ENCODE data around the gene KBTBD4.
"Not testable (repeated sequence)": the region's sequence is repeated elsewhere in the genome, so short reads cannot be mapped to it uniquely, and the experiment has no call there.

The KBTBD4 gene

DNA sequence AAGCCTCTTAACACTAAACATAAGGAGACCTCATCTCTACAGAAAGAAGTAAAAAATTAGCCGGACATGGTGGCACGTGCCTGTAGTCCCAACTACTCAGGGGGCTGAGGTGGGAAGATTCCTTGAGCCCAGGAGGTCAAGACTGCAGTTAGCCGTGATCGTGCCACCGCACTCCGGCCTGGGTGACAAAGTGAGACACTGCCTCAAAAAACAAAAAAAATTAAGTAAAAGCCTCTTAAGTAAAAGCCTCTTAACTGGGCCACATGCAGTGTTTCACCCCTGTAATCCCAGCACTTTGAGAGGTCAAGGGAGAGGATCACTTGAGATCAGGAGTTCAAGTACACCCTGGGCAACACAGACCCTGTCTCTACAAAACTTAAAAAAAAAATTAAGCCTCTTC, 51.6 kb downstream of the KBTBD4 start:
- DNase-seq, result no peak

DNA sequence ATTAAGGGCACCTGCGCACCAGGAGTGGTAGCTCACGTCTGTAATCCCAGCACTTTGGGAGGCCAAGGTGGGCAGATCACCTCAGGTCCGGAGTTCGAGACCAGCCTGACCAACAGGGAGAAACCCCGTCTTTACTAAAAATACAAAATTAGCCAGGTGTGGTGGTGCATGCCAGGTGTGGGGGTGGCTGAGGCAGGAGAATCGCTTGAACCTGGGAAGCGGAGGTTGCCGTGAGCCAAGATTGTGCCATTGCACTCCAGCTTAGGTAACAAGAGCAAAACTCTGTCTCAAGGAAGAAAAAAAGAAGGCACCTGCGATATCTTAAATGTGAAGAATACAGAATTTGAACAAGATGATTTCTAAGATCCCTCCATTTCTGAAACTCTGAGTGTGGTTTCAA, 52.7 kb downstream of the KBTBD4 start:
- DNase-seq, result not testable (repeated sequence)

- peak in 24 of 56 donors; percentile 8 to 67 (median 33) for DNase-seq
These were observed 54.4 kb downstream of the KBTBD4 start for GRCh38 chr11:47524291-47524874.

DNA sequence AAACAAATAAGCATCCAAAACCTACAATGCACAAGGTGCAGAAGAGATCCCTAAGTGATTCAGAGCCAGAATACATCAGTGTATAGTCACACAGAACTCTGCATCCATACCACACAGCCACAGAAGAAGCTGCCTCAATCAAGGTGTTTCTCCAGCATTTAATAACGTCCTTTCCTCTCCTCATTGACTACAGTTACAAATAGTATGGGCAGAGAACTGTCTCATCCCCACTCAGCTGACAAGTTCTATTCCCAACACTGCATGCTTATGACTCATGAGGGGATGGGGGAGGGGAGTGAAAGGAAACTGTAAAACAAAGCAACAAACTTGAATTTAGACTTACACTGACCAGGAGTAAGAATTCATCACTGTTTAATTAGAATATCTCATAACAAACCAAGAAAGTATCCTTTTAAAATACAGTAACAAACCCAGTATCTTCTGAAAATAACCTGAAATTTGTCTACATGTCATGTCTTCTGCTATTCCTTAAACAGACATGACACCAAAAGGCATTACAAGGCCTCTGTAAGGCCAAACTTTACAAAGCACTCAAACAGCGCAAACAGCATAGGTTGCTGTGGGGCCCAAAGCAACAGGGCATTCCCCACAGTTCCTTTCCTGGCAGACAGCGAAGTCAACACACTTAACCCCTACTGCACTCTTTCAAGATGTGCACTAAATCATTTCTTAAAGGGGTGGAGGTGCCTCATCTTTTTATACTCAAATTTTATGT, 55.1 kb downstream of the KBTBD4 start:
- DNase-seq, result peak in 13 of 56 donors; percentile 9 to 52 (median 27)
